H1 (cell line): ENCODE data around the gene YIPF2. TPM values are rescaled to one million over a fixed set of nuclear protein-coding genes. Genes with fewer than 3 reads are reported as not detected.

ENCODE experiments used
- BRCA1 ChIP-seq: IDR thresholded peaks from 2 replicates; pipeline ENCODE4 v1.6.1; 2012; ENCODE audit warnings: low read depth, low read length, improper control_type of control experiment
- CHD7 ChIP-seq: fragments of 300-600 bp; sonication (generic); IDR thresholded peaks from 2 replicates; pipeline ENCODE4 v1.7.1; 2012; ENCODE audit warnings: low read length, moderate library complexity, mild to moderate bottlenecking, inconsistent platforms; ENCODE audit not compliant: insufficient replicate concordance
- CREB1 ChIP-seq: IDR thresholded peaks from 2 replicates; pipeline ENCODE4 v1.6.1; 2012; ENCODE audit warnings: inconsistent platforms
- E2F6 ChIP-seq: IDR thresholded peaks from 2 replicates; pipeline ENCODE4 v1.6.1; 2012; ENCODE audit warnings: inconsistent platforms
- GTF2F1 ChIP-seq: IDR thresholded peaks from 2 replicates; pipeline ENCODE4 v1.6.1; 2012; ENCODE audit warnings: low read depth, low read length, improper control_type of control experiment, borderline replicate concordance
- HDAC2 ChIP-seq, 2 experiments: fragments of 300-600 bp in 1 of 2; sonication (generic) in 1 of 2; IDR thresholded peaks; 2 replicates each; pipeline ENCODE4 v1.6.1; 2011 to 2012; ENCODE audit warnings: low read depth in 2 of 2, low read length in 2 of 2, mild to moderate bottlenecking in 2 of 2, moderate library complexity in 2 of 2, borderline replicate concordance in 1 of 2, inconsistent platforms in 1 of 2
- PHF8 ChIP-seq: fragments of 200-600 bp; sonication (generic); conservative IDR thresholded peaks from 2 replicates; pipeline ENCODE4 v1.7.1; 2012; ENCODE audit warnings: low read depth, mild to moderate bottlenecking, inconsistent platforms, low read length, moderate library complexity
- RAD21 ChIP-seq, 2 experiments: IDR thresholded peaks in 1 of 2; conservative IDR thresholded peaks in 1 of 2; 2 replicates each; pipeline ENCODE4 v1.6.1; 2011; ENCODE audit warnings: low read depth in 2 of 2, low read length in 2 of 2, improper control_type of control experiment in 1 of 2, inconsistent platforms in 1 of 2, mild to moderate bottlenecking in 1 of 2, moderate library complexity in 1 of 2
- TBP ChIP-seq: IDR thresholded peaks from 2 replicates; pipeline ENCODE4 v1.6.1; 2011; ENCODE audit warnings: low read depth, low read length, improper control_type of control experiment
- polyA plus RNA-seq, 7 experiments: library from polyadenylated mRNA; depleted of rRNA in 3 of 7; stranded (reverse) in 5 of 7; unstranded in 2 of 7; fragments of >200 nt in 5 of 7; fragments of 200-250 nt in 2 of 7; gene quantifications; 1 replicate in 5 of 7; 2 replicates in 1 of 7; 4 replicates in 1 of 7; pipeline versions ENCODE4 v1.2.1 to v1.2.3, GENCODE V29; 2011 to 2013; ENCODE audit warnings: missing spikeins in 2 of 7, mixed read lengths in 2 of 7
- total RNA-seq: library from RNA; stranded (reverse); fragmentation: NEBNext Ultra II Directional; extraction: Animal tissue kit (Norgen Biotek cat#: 25700); gene quantifications from 2 replicates; pipeline ENCODE4 v1.2.1, GENCODE V29; 2021
- TF ChIP-seq, protein P1 (sequence below): IDR thresholded peaks from 2 replicates; pipeline ENCODE4 v1.6.1; 2011; ENCODE audit warnings: low read depth, mild to moderate bottlenecking, low read length; ENCODE audit not compliant: insufficient read depth

YIPF2 gene
- total and polyA plus RNA-seq, 2 of the 8 experiments (the other 6 are each of a cell fraction or from before 2014, with no cell fraction given), result 48.3 to 112 TPM

DNA sequence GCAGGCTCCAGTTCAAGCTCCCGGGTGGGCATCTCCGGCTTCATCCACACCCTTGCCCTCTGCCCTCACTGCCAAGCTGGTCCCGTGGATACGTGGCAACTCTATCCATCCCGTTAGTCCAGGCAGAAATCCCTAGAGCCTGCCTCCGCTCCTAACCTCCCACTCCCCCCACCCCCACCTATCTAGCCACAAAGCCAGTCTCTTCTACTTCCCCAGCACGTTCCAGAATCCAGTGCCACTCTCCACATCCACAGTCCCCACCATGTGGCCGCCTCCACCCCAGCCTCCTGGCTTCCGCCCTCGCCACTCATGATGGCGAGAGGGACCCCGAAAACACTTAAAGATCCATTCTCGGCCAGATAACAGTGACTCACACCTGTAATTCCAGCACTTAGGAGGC, 3.8 kb downstream of the YIPF2 start (continued):
- no peak for TF ChIP-seq CHD7
- TF ChIP-seq CREB1, result no peak
- no peak for TF ChIP-seq HDAC2 (IDR thresholded peaks at IDR 0.05; ENCODE audit: borderline replicate concordance in 1 of 2, low read depth in 2 of 2, low read length in 2 of 2)
- no peak for TF ChIP-seq GTF2F1
- no peak for TF ChIP-seq E2F6
- TF ChIP-seq TBP, result no peak
- no peak for TF ChIP-seq RAD21 (IDR thresholded peaks at IDR 0.05 in 1 of 2, conservative IDR thresholded peaks at IDR 0.05 in 1 of 2; ENCODE audit: low read depth in 2 of 2, low read length in 2 of 2)
- TF ChIP-seq, protein P1, sequence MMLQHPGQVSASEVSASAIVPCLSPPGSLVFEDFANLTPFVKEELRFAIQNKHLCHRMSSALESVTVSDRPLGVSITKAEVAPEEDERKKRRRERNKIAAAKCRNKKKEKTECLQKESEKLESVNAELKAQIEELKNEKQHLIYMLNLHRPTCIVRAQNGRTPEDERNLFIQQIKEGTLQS, result no peak
- TF ChIP-seq BRCA1, result no peak
- no peak for TF ChIP-seq PHF8
